ENCODE data around the gene BCAN. TPM values are rescaled to one million over a fixed set of nuclear protein-coding genes. Genes with fewer than 3 reads are reported as not detected.
A peak's percentile ranks its signal among the peaks of the same experiment; 100 is the strongest.
"Not testable (repeated sequence)": the region's sequence is repeated elsewhere in the genome, so short reads cannot be mapped to it uniquely, and the experiment has no call there.

Gene BCAN
- total RNA-seq, 1 experiment from 2014 or later: not detected

GRCh38 chr1:156625436-156626078, 16.4 kb upstream of the BCAN start:
- 0 out of 2 replicates have a peak, but pooled peaks cover 4% of the 10 kb centered on the region for H3K9me3 ChIP-seq (replicated peaks)
- no peak overlapping the region for H3K4me3 ChIP-seq
- no peaks in the 10 kb centered on the region for H3K36me3 ChIP-seq
- H3K27ac ChIP-seq: no peak overlapping the region
- H3K27me3 ChIP-seq (replicated peaks): peaks cover 68% of the 10 kb centered on the region
- peaks cover 19% of the 10 kb centered on the region for H3K4me1 ChIP-seq (replicated peaks)
- DNase-seq (ENCODE audit: low read depth in 1 of 2, low spot score in 2 of 2): peak in 1 of 2 experiments; percentile 45

DNA sequence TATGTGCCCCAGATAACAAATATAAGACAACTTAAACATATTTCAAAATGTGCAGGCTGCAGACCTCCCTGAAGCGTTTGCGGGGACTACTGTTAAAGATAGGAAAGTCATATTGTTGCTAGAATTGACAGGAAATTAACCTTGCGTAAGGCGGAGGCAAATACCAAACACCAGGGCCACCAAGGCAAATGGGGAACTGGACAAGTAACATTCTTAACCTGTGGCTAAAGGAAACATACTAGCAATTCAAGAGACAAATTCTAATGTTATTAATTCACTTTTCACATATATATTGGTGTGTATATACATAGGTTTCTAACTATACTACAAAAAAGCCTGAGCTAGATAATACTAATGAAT, 15.9 kb upstream of the BCAN start:
- 0 out of 2 replicates have a peak, but pooled peaks cover 4% of the 10 kb centered on the region for H3K9me3 ChIP-seq (replicated peaks)
- no peaks in the 10 kb centered on the region for H3K36me3 ChIP-seq
- H3K4me1 ChIP-seq (replicated peaks): peaks cover 19% of the 10 kb centered on the region
- no peak for DNase-seq (ENCODE audit: low read depth in 1 of 2, low spot score in 2 of 2)
- H3K4me3 ChIP-seq: no peak overlapping the region
- H3K27ac ChIP-seq: no peak overlapping the region
- peaks cover 69% of the 10 kb centered on the region for H3K27me3 ChIP-seq (replicated peaks)

GRCh38 chr1:156627313-156627880, 14.5 kb upstream of the BCAN start:
- peaks cover 19% of the 10 kb centered on the region for H3K4me1 ChIP-seq (replicated peaks)
- H3K27ac ChIP-seq: no peak overlapping the region
- no peak overlapping the region for H3K4me3 ChIP-seq
- DNase-seq (ENCODE audit: low read depth in 1 of 2, low spot score in 2 of 2): peak in 1 of 2 experiments; percentile 37
- H3K9me3 ChIP-seq (replicated peaks): 0 out of 2 replicates have a peak, but pooled peaks cover 4% of the 10 kb centered on the region
- no peaks in the 10 kb centered on the region for H3K36me3 ChIP-seq
- peaks cover 73% of the 10 kb centered on the region for H3K27me3 ChIP-seq (replicated peaks)

DNA sequence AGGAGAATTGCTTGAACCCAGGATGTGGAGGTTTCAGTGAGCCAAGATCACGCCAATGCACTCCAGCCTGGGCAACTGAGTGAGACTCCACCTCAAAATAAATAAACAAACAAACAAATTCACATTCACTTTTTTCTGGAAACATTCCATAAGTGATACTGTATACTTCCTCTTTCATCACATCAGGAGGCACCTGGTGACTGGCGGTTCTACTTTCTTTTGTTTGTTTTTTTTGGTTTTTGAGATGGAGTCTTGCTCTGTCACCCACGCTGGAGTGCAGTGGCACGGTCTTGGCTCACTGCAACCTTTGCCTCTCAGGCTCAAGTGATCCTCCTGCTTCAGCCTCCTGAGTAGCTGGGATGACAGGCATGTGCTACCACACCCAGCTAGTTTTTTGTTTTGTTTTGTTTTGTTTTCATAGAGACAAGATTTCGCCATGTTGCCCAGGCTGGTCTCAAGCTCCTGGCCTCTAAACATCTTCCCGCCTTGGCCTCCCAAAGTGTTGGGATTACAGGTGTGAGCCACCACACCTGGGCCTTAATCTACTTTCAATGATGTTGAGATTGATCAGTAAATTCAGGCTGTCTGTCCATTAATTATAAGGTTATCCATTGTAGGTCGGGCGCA, 12.0 kb upstream of the BCAN start:
- DNase-seq (ENCODE audit: low read depth in 1 of 2, low spot score in 2 of 2): no peak
- Histone ChIP-seq H3K36me3 (no peaks in the 10 kb centered on the region), H3K27me3 (replicated peaks) (peaks cover 62% of the 10 kb centered on the region), H3K4me1 (replicated peaks) (peaks cover 8% of the 10 kb centered on the region), H3K27ac (no peak overlapping the region), H3K9me3 (replicated peaks) (0 out of 2 replicates have a peak, but pooled peaks cover 3% of the 10 kb centered on the region), H3K4me3 (no peak overlapping the region)

DNA sequence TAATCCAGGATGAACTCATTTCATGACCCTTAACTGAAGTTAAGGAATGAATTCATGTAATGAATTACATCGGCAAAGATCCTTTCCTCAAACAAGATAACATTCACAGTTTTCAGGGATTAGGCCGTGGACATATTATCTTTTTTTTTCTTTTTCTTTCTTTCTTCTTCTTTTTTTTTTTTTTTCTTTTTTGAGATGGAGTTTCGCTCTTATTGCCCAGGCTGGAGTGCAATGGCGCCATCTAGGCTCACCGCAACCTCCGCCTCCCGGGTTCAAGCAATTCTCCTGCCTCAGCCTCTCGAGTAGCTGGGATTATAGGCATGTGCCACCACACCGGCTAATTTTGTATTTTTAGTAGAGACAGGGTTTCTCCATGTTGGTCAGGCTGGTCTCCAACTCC, 10.8 kb upstream of the BCAN start:
- not testable (repeated sequence) for H3K4me1 ChIP-seq (replicated peaks); H3K9me3 ChIP-seq (replicated peaks); H3K27ac ChIP-seq; H3K4me3 ChIP-seq; H3K36me3 ChIP-seq; DNase-seq (ENCODE audit: low read depth in 1 of 2, low spot score in 2 of 2)
- peaks cover 50% of the 10 kb centered on the region for H3K27me3 ChIP-seq (replicated peaks)

GRCh38 chr1:156632355-156632754, 9.6 kb upstream of the BCAN start:
- H3K27me3 ChIP-seq (replicated peaks): peaks cover 51% of the 10 kb centered on the region
- H3K27ac ChIP-seq: no peak overlapping the region
- no peaks in the 10 kb centered on the region for H3K36me3 ChIP-seq

GRCh38 chr1:156638189-156638985, 3.5 kb upstream of the BCAN start:
- Histone ChIP-seq H3K9me3 (replicated peaks) (no peaks in the 10 kb centered on the region), H3K36me3 (no peaks in the 10 kb centered on the region), H3K27me3 (replicated peaks) (peaks cover 63% of the 10 kb centered on the region), H3K27ac (no peak overlapping the region), H3K4me1 (replicated peaks) (no peaks in the 10 kb centered on the region; the same call in 1 of the 2 replicates), H3K4me3 (no peak overlapping the region)
- no peak for DNase-seq (ENCODE audit: low read depth in 1 of 2, low spot score in 2 of 2)

More at GRCh38 chr1:156632355-156632754, 9.6 kb upstream of the BCAN start:
- DNase-seq (ENCODE audit: low read depth in 1 of 2, low spot score in 2 of 2): no peak
- no peak overlapping the region for H3K4me3 ChIP-seq
- H3K9me3 ChIP-seq (replicated peaks): no peaks in the 10 kb centered on the region
- no peaks in the 10 kb centered on the region for H3K4me1 ChIP-seq (replicated peaks)

DNA sequence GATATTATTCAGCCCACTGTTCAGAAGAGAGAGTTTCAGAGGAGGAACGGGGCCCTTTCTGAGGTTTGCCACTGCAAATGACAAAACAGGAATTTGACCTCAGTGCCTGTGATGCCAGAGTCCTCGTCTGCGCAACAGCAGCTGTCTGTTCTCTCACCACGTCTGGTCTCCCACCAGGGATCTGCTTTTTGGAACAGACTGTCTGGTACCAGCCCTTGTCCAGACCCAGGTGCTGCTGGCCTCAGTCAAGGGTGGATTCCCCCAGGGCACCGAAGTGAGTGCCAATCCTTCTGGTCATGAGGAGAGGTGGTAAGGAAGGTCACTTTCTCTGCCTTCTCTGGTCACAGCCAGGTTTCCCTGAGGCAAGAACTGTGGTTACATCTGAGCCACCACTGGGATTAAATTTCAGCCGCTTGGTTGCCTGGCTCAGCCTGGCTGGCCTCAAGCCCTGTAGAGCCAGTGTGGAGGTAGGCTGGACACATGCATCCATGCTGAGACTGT, 2.3 kb upstream of the BCAN start:
- Histone ChIP-seq H3K4me1 (replicated peaks) (no peaks in the 10 kb centered on the region; the same call in 1 of the 2 replicates), H3K4me3 (no peak overlapping the region), H3K9me3 (replicated peaks) (no peaks in the 10 kb centered on the region), H3K27ac (no peak overlapping the region), H3K36me3 (no peaks in the 10 kb centered on the region), H3K27me3 (replicated peaks) (peaks cover 63% of the 10 kb centered on the region)
- no peak for DNase-seq (ENCODE audit: low read depth in 1 of 2, low spot score in 2 of 2)

- Histone ChIP-seq H3K4me3 (no peak overlapping the region), H3K27me3 (replicated peaks) (peaks cover 77% of the 10 kb centered on the region), H3K27ac (no peak overlapping the region), H3K4me1 (replicated peaks) (no peaks in the 10 kb centered on the region; the same call in 1 of the 2 replicates), H3K9me3 (replicated peaks) (no peaks in the 10 kb centered on the region), H3K36me3 (no peaks in the 10 kb centered on the region)
- no peak for DNase-seq (ENCODE audit: low read depth in 1 of 2, low spot score in 2 of 2)
Measured at GRCh38 chr1:156640842-156641706, 843 bp upstream of the BCAN start.

GRCh38 chr1:156642265-156643048, 540 bp downstream of the BCAN start:
- no peak overlapping the region for H3K27ac ChIP-seq
- H3K4me3 ChIP-seq: no peak overlapping the region
- no peaks in the 10 kb centered on the region; the same call in 1 of the 2 replicates for H3K4me1 ChIP-seq (replicated peaks)
- H3K27me3 ChIP-seq (replicated peaks): peaks cover 83% of the 10 kb centered on the region
- DNase-seq (ENCODE audit: low read depth in 1 of 2, low spot score in 2 of 2): no peak
- H3K9me3 ChIP-seq (replicated peaks): no peaks in the 10 kb centered on the region
- H3K36me3 ChIP-seq: no peaks in the 10 kb centered on the region

- Histone ChIP-seq H3K4me1 (replicated peaks) (no peaks in the 10 kb centered on the region; the same call in 1 of the 2 replicates), H3K4me3 (no peak overlapping the region), H3K9me3 (replicated peaks) (no peaks in the 10 kb centered on the region), H3K27ac (no peak overlapping the region), H3K36me3 (no peaks in the 10 kb centered on the region), H3K27me3 (replicated peaks) (peaks cover 84% of the 10 kb centered on the region)
- DNase-seq (ENCODE audit: low read depth in 1 of 2, low spot score in 2 of 2): no peak
Measured at GRCh38 chr1:156643049-156643777, 1.3 kb downstream of the BCAN start.

DNA sequence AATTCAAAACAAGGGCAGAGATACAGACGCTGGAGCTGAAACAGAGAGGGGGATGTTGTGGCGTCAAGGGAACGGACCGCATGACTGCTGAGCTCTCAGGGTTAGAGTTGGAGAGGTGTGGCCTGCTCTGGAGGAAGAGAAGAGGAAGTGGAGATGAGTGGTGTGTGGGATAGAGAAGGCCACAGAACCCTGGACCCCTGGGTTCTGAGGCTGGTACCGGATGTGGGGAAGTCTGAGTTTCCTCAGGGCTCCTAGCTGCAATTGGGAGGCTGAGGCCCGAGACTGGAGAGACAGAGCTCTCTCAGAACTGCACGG, 1.8 kb downstream of the BCAN start:
- Histone ChIP-seq H3K9me3 (replicated peaks) (no peaks in the 10 kb centered on the region), H3K27me3 (replicated peaks) (peaks cover 88% of the 10 kb centered on the region), H3K4me1 (replicated peaks) (no peaks in the 10 kb centered on the region; the same call in 1 of the 2 replicates), H3K36me3 (no peaks in the 10 kb centered on the region), H3K27ac (no peak overlapping the region), H3K4me3 (no peak overlapping the region)
- DNase-seq (ENCODE audit: low read depth in 1 of 2, low spot score in 2 of 2): no peak
